Smooth muscle cell (in vitro differentiated cells): ENCODE measurements around the gene GMEB2. TPM values are rescaled to one million over a fixed set of nuclear protein-coding genes. Genes with fewer than 3 reads are reported as not detected.

Experiments used
- DNase-seq: peaks from one replicate; lab custom pipeline; 2025; ENCODE audit not compliant: unreplicated experiment; lab: John Stamatoyannopoulos, UW
- H2AFZ ChIP-seq: fragments of 200-600 bp; sonication (generic); 2 replicates; pipeline ENCODE4 v1.6.0; 2016; ENCODE audit warnings: antibody characterized with exemption, low read depth, mild to moderate bottlenecking
- H3F3A ChIP-seq: fragments of 200-600 bp; sonication (generic); 2 replicates; pipeline ENCODE4 v1.6.0; 2017; ENCODE audit warnings: antibody characterized with exemption, low read depth
- H3K27ac ChIP-seq: fragments of 200-600 bp; sonication (generic); 2 replicates; pipeline ENCODE4 v1.5.1; 2016; ENCODE audit warnings: low read depth, mild to moderate bottlenecking
- H3K27me3 ChIP-seq: fragments of 200-600 bp; sonication (generic); 2 replicates; pipeline ENCODE4 v1.6.1; 2016; ENCODE audit warnings: low read depth, mild to moderate bottlenecking
- H3K36me3 ChIP-seq: fragments of 200-600 bp; sonication (generic); 2 replicates; pipeline ENCODE4 v1.5.1; 2016; ENCODE audit warnings: low read depth
- H3K4me1 ChIP-seq: fragments of 200-600 bp; sonication (generic); 2 replicates; pipeline ENCODE4 v1.5.1; 2016; ENCODE audit warnings: low read depth
- H3K4me2 ChIP-seq: fragments of 200-600 bp; sonication (generic); 2 replicates; pipeline ENCODE4 v1.6.0; 2016; ENCODE audit warnings: mild to moderate bottlenecking
- H3K4me3 ChIP-seq: fragments of 200-600 bp; sonication (generic); 2 replicates; pipeline ENCODE4 v1.5.1; 2016; ENCODE audit warnings: mild to moderate bottlenecking
- H3K79me2 ChIP-seq: fragments of 200-600 bp; sonication (generic); 2 replicates; pipeline ENCODE4 v1.6.0; 2016; ENCODE audit warnings: low read depth, mild to moderate bottlenecking
- H3K9ac ChIP-seq: fragments of 200-600 bp; sonication (generic); 2 replicates; pipeline ENCODE4 v1.6.0; 2016; ENCODE audit warnings: low read depth
- H3K9me3 ChIP-seq: fragments of 200-600 bp; sonication (generic); replicated peaks from 2 replicates; pipeline ENCODE4 v1.5.1; 2016; ENCODE audit warnings: low read depth
- H4K20me1 ChIP-seq: fragments of 200-600 bp; sonication (generic); 2 replicates; pipeline ENCODE4 v1.6.0; 2016; ENCODE audit warnings: low read depth
- CTCF ChIP-seq: fragments of 200-600 bp; sonication (generic); IDR thresholded peaks from 2 replicates; pipeline ENCODE4 v1.5.1; 2017; ENCODE audit warnings: borderline replicate concordance, mild to moderate bottlenecking, antibody characterized with exemption; ENCODE audit not compliant: insufficient read depth, poor library complexity, severe bottlenecking
- WGBS: methylation state at CpG from one replicate; pipeline ENCODE4 v1.1.7; 2016; ENCODE audit warnings: low lambda C conversion rate; 5-methylcytosine and 5-hydroxymethylcytosine counted together
- polyA plus RNA-seq: library from polyadenylated mRNA; unstranded; fragments of >200 nt; fragmentation: Nextera tagmentation; extraction: Ambion mirVana; gene quantifications from 2 replicates; pipeline ENCODE4 v1.2.1, GENCODE V29; 2016
- total RNA-seq: library from RNA; depleted of rRNA; stranded (reverse); fragments of >200 nt; gene quantifications from 2 replicates; pipeline ENCODE4 v1.2.3, GENCODE V29; 2014

Gene GMEB2
- total and polyA plus RNA-seq, 2 experiments from 2014 or later = 8.9 to 11.3 TPM

GRCh38 chr20:63587256-63587655 is 39.6 kb downstream of the GMEB2 start:
- DNase-seq = no peak
- Histone ChIP-seq H3K9me3 (no peaks in the 10 kb centered on the region), H2AFZ (no peak overlapping the region), H3K27me3 (no peaks in the 10 kb centered on the region), H3K36me3 (no peaks in the 10 kb centered on the region), H3K79me2 (no peaks in the 10 kb centered on the region), H3K4me2 (no peak overlapping the region), H4K20me1 (no peaks in the 10 kb centered on the region), H3K4me1 (no peaks in the 10 kb centered on the region), H3K9ac (no peak overlapping the region), H3K4me3 (no peak overlapping the region), H3F3A (no peaks in the 10 kb centered on the region), H3K27ac (no peak overlapping the region)
- WGBS = 95% methylated on average over 12 of the region's 12 CpGs
- no peak for TF ChIP-seq CTCF

- Histone ChIP-seq H3K27ac (no peak overlapping the region), H3K9me3 (no peaks in the 10 kb centered on the region), H3K9ac (no peak overlapping the region), H3K27me3 (no peaks in the 10 kb centered on the region), H3K36me3 (no peaks in the 10 kb centered on the region), H3K79me2 (no peaks in the 10 kb centered on the region), H3K4me2 (no peak overlapping the region), H3F3A (no peaks in the 10 kb centered on the region), H4K20me1 (no peaks in the 10 kb centered on the region), H3K4me3 (no peak overlapping the region), H2AFZ (no peak overlapping the region), H3K4me1 (no peaks in the 10 kb centered on the region)
- no peak for TF ChIP-seq CTCF
- DNase-seq = no peak
- 96% methylated on average over 16 of the region's 17 CpGs for WGBS
Measured at GRCh38 chr20:63586797-63587196, 40.1 kb downstream of the GMEB2 start.

- no peak overlapping the region for H2AFZ ChIP-seq
- no peaks in the 10 kb centered on the region for H3K27me3 ChIP-seq
- no peaks in the 10 kb centered on the region for H3K4me1 ChIP-seq
- no peak overlapping the region for H3K27ac ChIP-seq
- no peaks in the 10 kb centered on the region for H3K79me2 ChIP-seq
- DNase-seq = no peak
- H3K4me3 ChIP-seq = no peak overlapping the region
- no peaks in the 10 kb centered on the region for H4K20me1 ChIP-seq
- 92% methylated on average over 22 of the region's 22 CpGs for WGBS
- H3F3A ChIP-seq = no peaks in the 10 kb centered on the region
- H3K4me2 ChIP-seq = no peak overlapping the region
- H3K36me3 ChIP-seq = no peaks in the 10 kb centered on the region
- H3K9ac ChIP-seq = no peak overlapping the region
- no peak for TF ChIP-seq CTCF
- no peaks in the 10 kb centered on the region for H3K9me3 ChIP-seq
Measured at GRCh38 chr20:63585616-63586565, 41.0 kb downstream of the GMEB2 start.
